AML-193 (cell line): ENCODE measurements around the gene ADIG.

Source experiments
- DNase-seq, 2 experiments: peaks; one replicate each; lab custom pipeline; 2025; lab: John Stamatoyannopoulos, UW

ADIG gene

GRCh38 chr20:38602185-38602581, 21.2 kb downstream of the ADIG start:
- DNase-seq: no peak

GRCh38 chr20:38603286-38603685, 22.3 kb downstream of the ADIG start:
- no peak for DNase-seq

DNA sequence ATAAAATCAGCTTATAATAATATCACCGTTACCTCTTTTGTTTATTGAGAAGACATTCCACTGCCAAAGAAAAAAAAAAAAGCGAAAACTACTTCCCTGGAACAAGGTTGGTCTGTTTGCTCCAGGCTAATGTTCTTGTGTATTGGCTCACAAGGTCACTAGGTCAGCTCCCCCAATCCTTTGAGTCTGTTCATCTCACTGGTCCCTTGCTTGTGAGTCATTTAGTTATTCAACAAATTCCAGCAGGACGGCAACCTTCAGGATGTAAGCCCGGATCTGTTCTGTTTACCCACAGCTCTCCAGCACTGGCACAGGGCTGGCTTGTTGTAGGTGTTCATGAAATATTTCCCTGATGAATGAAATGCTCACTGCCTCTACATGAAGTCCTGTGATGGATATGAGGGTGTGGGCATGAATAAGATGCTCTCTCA, 23.9 kb downstream of the ADIG start:
- DNase-seq: no peak

GRCh38 chr20:38607351-38607750, 26.4 kb downstream of the ADIG start:
- DNase-seq: no peak

GRCh38 chr20:38608188-38608587, 27.2 kb downstream of the ADIG start:
- no peak for DNase-seq

DNA sequence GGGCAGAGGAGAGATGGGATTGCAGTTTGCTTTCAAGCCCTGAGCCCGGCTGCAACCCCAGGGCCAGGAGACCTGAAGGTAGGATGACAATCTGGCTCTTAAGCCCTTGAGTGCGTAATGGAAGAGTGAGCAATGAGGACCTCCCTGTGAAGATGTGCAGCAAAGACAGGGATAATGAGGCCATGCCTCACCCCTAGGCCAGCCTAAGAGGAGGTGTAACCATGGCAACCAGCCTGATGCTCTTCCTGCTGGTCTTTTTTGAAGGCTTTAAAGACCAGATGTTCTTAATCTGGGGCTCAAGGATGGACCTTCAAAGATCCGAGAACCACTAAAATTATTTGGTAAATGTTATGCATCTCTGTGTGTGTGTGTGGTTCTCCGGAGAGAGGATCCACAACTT, 28.8 kb downstream of the ADIG start:
- no peak for DNase-seq

DNA sequence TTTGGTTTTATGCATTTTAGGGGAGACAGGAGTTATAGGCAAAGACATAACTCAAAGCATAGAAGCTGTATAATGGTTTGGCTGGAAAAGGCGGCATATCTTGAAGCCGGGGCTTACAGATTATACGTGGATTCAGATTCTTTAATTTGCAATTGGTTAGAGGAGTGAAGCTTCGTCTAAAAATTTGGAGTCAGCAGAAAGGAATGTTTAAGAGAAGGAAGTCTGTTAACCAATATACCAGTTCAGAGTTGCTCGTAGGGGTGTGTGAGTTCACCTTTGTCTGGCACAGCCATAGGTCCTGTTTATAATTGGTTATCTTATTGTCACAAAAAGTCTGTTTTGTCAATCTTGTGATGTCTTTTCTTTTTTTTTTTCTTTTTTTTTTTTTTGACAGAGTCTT, 29.5 kb downstream of the ADIG start:
- DNase-seq: no peak

DNA sequence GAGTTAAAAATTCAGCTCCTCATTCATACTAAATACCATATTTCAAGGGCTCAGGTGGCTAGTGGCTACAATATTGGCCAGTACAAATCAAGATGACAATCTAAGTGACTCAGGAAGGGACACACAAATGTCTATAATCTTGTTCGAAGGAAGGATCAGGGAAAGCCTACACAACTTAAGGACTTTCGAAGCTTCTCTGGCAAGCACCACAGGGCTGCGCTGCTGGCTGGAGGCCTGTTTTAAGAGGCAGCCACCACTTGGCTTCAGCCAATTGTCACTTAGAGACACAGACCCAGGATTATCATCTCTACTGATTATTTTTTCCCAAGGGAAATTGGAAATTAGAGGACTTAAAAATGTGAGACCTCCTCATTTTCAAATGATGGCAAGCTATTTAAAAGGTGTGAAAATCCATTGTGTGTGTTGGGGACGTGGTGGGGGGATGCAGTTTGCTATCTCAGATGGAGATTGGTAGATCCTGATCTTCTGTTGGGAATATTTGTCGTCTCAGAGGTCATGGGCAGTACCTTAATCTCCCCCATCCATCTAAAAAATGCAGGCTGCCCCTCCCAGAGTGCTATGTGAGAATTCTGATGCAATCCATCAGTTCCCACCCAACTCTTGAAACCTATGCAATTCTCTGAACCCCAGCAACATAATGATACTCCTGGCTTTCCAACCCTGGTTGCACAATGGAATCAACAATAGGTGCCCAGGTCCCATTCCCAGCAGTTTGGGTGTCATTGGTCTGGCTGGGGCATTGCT, 31.9 kb downstream of the ADIG start:
- DNase-seq: no peak

- DNase-seq: no peak
Measured at GRCh38 chr20:38615283-38615682, 34.3 kb downstream of the ADIG start.

DNA sequence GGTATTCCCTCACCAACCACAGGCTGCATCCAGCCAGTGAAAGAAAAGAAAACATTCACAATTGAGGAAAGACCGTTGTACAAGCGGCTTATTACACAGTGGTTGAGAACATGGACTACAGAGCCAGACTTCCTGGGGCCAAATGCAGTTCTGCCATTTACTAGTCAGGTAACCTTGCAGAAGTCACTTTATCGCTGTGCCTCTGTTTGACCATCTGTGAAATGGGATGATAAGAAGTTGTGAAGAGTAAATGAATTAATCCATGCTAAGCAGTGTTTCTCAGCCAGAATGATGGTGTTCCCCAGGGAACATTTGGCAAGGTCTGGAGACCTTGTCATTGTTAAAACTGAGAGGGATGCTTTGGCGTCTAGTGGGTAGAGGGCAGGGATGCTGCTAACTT, 35.5 kb downstream of the ADIG start:
- DNase-seq: no peak

DNA sequence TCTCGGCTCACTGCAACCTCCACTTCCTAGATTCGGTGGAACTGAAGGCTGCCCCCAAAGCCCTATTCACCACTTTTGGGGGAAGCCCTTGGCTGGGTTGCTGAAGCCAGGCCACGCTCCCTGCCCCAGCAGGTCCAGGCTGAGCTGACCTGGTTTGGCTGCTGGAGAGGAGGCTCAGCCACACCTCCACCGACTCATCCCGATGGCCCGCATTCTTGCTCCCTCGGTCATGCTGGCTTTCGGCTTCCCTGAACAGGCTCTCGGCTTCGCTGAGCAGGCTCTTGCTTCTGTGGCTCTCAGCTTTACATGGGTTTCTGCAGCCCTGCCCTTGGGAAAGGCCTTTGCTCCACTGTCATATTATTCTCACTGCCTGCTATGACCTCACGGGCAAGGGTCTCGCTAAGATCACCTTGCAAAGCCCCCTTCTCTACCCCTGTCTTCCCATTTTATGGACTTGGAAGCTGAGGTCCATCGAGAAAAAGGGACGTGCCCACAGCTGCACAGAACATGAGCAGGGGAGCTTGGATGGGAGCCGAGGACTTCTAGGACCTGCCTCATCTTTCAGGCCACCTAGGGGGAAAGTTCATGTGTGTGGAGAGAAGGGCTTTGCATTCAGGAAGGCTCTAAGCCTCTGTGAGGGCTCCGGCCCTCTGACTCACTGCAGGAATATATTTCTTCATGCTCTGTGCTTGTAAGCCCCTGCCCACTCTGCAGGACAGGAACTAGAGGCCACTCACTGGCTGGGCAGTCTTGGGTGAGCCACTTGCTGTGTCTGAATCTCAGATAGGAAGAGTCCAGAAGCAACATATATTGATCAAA, 36.2 kb downstream of the ADIG start:
- DNase-seq: no peak

DNA sequence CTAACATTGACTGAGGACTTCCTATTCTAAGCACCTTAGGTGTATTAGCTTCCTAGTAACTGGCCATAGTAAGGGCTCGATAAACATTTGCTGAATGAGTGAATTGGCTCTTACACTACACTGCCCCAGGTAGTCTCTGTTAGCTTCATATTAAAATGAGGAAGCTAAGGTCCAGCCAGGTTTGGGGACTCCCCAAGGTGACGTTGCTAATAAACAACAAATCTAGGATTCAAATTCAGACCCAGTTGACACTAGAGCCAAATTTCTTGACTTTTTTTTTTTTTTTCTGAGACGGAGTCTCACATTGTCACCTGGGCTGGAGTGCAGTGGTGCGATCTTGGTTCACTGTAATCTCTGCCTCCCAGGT, 36.8 kb downstream of the ADIG start:
- no peak for DNase-seq

DNA sequence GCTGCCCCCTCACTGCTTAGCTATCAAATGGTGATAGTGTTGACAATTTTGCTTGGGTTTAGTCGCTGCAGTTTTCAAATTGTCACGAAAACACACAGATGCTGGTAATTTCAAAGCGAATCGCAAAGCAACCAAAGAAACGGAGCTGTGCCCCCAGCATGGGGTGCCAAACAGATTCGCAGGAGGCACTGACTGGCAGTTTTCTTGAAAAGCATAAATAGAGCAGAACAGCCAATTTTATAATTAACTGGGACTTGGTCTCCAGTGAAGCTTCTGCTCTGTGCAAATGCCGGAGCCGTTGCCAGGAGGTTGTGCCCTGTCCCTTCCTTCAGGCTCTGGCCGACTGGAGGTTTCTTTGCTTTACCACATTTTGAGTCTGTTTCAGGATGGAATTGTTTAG, 39.4 kb downstream of the ADIG start:
- no peak for DNase-seq

DNA sequence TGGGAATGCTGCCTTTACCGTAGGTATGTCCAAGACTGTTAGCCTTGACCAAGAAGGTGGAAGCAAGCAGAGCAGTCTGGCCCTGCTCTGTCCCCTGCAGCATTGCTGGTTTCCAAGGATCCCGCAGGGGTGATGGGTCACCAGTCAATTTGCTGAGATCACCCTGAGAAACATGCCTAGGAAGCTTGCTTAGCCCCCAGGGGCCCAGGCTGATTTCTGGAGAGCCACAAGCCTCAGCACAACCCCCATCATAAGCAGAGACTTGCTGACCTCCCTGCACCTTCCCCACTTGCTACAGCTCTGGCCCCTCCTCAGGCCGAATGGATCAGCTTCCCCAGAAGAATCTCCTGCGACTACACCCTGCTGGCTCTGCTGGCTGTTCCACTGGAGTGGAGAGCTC, 42.1 kb downstream of the ADIG start:
- no peak for DNase-seq

DNA sequence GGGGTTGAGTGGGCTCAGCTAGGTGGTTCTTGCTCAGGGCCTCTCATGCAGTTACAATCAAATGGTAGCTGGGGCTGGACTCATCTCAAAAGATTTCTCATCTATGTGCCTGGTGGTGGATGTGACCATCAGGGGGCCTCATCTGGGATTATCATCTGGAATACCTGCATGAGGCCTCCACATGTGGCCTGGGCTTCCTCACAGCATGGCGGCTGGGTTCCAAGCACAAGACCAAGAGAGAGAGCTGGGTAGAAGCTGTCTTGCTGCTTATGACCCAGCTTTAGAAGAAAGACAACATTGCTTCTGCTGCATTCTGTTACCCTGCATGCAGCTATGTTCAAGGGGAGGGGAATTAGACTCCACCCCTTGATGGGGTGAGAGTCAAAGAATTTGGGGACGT, 43.1 kb downstream of the ADIG start:
- DNase-seq: no peak

DNA sequence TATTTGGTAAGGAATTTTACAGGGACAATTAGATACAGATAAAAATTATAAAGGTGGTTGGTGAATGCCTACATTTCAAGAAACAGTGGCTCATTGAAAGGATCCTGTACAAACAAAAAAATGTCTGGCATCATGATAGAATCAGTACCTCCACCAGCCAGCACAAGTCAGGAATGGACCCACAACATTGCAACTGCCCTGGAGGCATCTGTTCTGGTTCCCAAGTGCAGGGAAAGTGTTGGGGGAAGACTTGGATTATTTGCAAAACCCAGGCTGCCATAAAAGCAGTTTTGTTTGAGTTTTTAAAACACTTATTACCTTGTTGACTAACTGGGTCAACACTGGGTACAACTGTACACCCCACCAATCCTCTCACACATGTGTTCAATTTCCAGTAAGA, 44.9 kb downstream of the ADIG start:
- no peak for DNase-seq

- no peak for DNase-seq
Measured at GRCh38 chr20:38626921-38627659, 46.1 kb downstream of the ADIG start.

DNA sequence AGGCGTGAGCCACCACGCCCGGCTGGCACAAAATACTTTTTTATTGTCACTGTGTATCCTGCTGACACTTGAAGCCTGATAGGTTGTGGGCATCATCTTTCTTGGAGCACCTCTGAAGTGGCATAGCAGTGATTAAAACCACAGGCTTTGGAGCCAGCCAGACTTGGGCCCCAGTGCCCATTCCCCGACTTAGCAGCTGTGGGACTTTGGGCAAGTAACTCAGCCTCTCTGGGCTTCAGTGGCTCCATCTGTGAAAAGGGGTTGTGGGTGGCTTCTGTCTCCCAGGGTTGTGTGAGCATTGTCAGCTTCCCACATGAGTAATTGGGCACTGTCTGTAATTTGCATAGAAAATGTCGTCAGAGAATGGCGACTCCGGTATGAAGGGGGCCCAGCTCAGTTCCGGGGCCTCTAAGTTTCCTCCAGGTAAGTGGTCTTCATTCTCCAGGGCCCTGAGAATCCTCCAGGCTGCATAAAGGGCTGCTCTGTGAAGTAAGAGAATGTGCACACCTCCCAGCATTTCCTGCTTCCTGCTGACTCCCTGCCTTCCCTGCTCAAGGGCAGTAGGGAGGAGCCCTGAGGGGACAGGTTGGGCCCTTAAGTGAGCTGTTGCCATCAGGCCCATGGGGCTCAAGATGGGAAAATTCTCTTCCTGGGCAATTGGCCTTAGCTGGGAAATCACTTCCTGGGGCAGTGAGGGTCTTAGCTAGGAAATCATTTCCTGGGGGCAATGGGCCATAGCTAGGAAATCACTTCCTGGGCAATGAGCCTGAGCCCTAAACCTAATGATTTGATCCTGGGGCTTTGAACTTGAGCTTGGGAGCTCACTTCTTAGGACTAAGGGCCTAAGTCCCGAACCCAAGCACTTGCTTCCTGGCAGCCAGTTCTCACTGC, 47.8 kb downstream of the ADIG start:
- DNase-seq: no peak

- DNase-seq: no peak
Measured at GRCh38 chr20:38629979-38630378, 49.0 kb downstream of the ADIG start.

GRCh38 chr20:38630727-38631126, 49.7 kb downstream of the ADIG start:
- DNase-seq: no peak

DNA sequence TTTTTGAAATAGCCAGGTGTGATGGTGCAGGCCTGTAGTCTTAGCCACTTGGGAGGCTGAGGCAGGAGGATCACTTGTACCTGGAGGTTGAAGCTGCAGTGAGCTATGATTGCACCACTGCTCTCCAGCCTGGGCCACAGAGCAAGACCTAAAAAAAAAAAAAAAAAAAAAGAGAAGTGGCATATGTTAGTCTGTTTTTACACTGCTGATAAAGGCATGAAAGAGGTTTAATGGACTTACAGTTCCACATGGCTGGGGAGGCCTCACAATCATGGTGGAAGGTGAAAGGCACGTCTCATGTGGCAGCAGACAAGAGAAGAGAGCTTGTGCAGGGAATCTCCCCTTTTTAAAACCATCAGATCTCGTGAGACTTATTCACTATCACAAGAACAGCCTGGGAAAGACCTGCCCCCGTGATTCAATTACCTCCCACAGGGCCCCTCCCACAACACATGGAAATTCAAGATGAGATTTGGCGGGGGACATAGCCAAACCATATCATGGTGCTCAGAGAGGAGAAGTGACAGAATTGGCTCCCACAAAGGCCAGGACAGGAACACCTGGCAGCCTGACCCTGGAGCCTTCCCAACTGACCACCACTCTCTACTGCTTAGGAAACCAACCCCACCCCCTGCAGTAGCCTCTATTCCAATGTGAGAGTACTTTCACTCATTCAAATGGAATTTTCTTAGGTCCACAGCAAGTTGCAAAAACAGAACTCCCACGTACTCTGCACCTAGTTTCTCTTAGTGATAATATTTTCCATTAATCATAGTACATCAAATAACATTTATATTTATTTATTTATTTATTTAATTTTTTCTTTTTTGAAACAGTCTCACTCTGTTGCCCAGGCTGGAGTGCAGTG, 50.4 kb downstream of the ADIG start:
- DNase-seq: no peak
